Measurements from ENCODE around the gene KLF4.

Gene KLF4

DNA sequence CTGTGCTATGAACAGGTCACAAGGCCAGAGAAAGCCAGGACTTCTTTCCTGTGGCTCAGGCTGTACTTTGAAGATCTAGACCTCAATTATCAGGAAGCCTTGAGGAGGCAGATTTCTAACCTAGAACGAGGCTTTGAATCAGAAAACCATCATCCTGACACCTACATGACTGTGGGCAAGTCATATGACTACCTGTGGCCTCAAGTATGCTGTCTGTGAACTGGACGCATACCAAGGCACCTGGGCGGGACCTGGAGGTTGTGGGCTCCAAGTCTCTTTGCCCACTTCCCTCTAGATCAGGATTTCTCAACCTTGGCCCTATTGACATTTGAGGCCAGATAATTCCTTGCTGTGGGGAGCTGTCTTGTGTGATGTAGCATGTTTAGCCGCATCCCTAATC, 42.5 kb downstream of the KLF4 start:
- no peak for DNase-seq

DNA sequence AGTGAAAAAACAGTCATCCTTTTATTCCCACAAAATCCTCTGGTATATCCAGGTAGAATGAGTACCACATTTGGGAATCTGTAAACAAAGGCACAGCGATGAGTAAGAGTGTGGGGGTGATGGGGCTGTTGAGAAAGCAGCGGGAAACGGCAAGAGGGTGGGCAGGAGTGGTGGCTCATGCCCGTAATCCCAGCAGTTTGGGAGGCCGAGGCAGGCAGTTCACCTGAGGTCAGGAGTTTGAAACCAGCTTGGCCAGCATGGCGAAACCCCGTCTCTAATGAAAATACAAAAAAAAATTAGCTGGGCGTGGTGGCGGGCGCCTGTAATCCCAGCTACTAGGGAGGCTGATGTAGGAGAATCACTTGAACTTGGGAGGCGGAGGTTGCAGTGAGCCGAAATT, 43.1 kb downstream of the KLF4 start:
- DNase-seq, result no peak

DNA sequence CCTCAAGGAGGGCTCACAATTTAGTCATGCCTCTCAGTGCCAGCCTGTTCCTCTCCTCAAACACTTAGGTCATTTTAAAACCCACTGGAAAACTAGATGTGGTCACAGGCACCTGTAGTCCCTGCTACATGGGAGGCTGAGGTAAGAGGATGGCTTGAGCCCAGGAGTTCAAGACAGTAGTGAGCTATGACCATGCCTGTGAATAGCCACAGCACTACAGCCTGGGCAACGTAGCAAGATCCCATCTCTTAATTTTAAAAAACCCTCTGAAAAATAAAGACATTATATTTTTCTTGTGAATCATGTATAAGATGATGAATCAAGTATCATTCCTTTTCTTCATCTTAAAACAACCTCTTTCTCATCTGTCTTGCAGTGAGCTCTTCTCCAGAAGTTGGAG, 45.8 kb downstream of the KLF4 start:
- DNase-seq, result no peak

DNA sequence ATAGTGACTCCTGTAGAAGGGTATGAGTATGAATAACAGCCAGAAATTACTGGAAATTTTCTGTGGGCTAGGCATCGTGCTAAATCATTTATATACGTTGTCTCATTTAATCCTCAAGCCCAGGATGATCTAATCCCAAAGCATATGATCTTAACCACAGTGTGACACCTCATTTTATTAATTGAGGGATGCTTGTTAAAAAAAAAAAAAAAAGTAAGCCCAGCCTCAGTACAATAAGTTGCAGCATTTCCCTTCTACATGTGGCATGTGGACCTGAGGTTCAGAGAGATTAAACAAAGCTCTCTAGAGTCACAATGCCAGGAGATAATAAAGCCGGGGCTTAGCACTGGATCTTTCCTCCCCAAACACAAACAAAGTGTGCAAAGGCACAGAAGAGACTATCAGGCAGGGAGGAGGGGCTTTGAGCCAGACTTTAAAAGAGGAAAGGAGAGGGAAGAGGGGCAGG, 49.5 kb downstream of the KLF4 start:
- DNase-seq, result no peak

DNA sequence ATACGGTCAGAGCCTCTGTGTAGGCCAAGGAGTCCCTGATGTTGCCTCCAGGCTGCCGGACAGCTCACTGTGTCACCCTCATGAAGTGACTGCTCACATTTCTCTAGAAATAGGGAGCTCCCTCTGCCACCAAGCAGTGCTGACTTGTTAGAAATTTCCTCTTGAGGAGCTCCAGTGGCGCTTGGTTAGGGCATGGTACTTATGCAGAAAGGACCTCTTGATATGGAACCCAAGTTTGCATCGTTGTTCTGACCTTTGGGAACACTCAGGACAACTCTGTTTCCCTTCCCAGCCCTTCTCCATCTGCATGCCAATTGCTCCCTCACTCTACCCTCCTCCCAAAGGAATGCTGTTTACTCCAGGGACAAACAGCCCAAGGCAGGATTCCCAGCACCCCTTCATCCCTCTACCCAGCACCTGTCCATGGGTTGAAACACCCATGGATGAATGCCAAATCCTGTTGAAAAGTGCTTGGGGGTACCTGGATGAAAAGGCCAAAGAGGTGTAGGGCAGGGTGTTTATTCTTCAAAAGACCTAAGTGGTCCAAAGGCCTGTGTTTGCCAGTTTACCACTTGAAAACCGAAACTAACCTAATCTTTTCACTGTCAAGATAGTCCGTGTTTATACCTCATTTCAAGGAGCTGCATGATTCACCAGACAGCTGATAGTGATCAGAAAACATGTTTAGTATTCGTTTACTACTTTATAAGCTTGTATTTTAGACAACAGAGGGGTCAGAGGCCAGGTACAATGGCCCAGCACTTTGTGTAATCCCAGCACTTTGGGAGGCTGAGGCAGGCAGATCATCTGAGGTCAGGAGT, 51.1 kb downstream of the KLF4 start:
- DNase-seq, result no peak

DNA sequence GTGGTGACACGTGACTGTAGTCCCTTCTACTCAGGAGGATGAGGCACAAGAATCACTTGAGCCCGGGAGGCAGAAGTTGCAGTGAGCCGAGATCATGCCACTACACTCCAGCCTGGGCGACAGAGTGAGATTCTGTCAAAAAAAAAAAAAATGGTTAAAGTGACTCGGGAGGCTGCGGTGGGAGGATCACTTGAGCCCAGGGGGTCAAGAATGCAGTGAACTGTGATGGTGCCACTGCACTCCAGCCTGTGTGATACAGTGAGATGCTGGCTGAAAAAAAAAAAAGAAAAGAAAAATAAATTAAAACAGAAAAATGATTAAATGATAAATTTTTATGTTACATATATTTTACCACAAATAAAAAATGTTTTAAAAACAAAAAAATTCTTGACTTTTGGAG, 51.9 kb downstream of the KLF4 start:
- no peak for DNase-seq

DNA sequence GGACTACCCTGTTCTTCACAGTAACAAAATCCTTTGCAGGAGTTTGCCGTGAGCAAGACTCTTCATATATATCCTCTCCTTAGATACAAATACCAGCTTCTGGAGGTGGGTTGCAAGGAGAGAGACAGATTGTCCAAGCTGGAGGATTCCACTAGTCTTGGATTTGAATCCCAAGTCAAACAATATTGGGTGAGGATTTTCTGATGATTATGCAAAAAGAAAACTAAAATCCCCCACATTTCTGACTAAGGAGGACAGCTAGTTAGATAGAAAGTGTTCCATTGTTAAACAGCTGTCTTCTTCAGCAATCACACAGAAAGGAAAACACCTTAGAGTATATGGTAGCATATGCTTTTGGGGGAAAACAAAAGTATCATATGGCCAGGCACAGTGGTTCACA, 54.2 kb downstream of the KLF4 start:
- no peak for DNase-seq

Measured in NCI-H2227 treated with DMSO at 0.1 percent for 48 hours (cell line).